ENCODE measurements around the gene IL6ST.
A peak's percentile ranks its signal among the peaks of the same experiment; 100 is the strongest.

IL6ST gene

DNA sequence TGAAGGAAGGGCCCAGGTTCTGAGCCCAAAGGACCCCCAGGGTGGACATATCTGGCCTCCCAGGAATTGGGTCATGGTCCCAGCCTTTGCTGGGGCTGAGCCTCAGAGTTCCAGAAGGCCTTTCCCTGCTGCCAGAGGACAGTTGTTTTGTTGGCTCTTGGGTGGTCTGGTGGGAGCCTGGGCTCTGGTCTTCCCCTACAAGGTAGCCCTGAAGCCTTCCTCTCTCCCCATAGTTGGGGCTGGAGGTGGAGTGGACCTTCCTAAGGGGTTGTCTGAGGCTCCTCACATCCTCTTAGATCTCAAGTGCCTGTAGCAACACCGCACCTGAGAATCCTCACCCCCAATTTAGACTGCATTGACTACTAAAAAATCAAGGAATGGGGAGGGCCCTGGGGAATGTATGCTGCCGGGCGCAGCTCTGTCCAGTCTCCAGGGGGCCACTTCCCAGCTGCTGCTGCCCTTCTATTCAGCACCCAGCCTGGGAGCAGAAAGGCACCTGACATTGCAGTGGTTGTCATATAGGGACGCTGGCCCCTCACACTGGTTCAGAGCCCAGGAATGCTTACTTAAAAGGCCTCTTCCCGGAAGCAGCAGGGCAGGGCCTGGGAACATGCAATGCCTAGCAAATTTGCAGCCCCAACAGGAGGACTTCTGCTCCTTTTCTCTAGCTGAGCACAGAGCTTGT is 77.2 kb downstream of the IL6ST start:
- DNase-seq = no peak

DNA sequence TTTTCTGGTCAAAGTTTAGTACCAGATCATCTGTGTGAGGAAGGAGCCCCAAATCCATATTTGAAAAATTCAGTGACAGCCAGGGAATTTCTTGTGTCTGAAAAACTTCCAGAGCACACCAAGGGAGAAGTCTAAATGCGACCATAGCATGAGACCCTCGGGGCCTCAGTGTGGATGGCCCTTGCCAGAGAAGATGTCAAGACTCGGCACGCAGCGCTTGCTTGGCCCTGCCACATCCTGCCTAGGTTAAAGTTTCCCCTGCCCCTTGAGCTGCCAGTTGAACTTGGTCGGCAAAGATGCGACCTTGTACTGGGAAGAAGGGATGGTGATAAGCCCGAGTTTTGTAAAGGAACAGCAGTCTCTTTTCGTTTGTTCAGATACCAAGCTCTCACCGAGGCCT is 77.8 kb downstream of the IL6ST start:
- no peak for DNase-seq

DNA sequence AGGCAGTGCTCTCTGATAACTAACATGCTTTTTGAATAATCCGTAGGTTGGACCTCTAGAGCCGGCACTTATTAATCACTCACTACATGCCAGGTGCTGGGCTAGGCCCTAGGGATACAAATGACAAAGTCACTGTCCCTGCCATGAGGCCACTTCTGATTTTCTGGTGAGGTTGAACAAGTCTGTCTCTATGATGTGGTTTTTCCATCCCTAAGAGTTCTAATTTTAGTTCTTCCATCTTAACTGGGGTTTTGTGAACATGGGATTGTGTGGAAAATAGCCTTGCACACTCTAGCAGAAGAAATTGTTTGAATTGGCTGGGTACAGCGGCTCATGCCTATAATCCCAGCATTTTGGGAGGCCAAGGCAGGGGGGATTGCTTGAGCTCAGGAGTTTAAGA is 79.0 kb downstream of the IL6ST start:
- no peak for DNase-seq

DNA sequence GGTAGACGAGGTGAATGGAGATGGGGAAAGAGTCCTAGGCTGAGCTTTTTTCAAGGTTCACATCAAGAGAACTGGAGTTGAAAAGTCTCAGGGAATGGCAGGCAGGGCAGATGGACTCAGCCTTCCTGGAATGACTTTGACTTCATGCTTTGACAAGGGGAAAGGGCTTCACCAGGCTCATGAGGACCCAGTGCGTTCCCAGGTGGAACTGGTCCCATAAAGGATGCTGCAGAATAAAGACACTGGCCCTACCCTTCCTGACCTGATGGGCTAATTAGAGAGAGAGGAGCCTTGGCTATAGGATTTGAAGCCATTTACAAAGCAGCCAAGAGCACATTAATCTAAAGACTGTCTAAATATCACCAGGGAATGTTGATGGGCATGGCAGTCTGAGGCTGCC is 79.8 kb downstream of the IL6ST start:
- DNase-seq = no peak

DNA sequence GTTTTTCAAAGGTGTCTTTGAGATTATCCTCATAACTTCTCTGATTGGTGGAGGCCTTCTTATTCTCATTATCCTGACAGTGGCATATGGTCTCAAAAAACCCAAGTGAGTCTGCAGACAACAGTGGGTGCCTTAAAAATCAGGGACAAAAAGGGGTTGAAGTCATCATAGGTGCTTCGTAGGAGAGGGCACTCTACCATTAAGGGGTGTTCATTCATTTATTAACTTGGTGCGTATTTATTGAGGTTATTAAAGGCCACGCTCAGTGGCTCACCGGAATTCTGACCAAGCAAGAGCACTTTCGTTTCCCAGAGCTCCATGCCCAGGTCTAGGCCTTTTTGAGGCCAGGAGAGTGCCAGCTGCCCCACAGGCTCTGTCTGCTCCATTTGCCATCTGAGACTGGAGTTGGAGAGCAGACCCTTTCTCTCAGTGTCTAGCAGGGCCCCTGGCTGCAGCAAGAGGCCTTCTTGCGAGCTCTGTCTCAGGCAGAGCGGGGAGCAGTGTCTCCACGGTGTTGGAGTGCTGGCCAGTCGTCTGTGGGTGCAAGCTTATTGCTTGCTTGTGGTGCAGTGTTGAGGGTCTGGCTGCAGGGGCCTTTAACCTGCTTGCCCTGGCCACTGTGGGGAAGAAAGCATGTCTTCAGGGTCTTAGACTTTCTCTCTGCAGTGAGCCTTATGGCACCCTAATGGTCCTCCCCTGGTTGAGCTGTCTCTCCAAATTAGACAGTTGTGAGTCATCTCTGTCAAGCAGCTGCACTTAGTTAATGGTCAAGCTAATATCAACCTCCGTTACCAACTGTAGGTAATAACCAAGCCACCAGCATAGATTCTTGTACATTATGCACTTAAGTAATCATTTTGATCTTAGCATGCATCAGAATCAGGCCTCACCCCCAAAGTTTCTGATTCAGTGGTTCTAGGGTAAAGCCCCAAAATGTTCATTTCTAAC is 81.0 kb downstream of the IL6ST start:
- DNase-seq = no peak

DNA sequence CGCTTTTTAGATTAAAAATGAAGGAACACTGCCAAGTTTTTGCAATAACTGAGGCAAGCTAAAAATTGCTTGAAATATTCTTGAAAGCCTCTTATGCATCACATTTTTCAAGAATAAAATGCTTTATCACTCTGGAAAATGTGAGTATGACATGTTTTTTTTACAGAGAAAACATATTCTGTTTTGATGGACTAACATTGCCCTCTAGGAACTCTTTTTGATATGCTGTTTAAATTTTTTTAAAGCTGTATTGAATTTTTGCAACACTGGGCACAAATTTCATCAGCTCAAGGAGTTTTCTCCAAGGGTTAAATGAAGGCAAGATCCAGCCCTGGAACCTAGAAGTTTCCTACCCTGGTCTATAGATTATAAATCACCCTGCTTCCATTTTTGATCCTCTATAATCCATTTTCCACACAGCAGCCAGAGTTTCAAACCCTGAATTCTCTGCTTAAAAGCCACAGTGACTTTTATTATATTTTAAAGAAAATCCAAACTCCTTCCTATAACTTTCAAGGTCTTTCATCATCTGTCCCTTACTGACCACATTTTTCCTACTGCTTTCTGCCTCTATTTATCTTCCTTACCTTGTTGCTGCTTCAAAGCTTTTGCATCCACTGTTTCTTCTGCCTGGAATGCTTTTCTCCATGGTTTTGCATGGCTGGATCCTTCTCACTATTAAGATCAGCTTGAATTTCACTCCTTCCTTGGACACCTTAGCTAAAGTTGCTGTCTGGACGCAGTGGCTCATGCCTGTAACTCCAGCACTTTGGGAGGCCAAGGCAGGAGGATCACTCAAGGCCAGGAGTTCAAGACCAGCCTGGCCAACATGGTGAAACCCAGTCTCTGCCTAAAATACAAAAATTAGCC is 82.7 kb downstream of the IL6ST start:
- DNase-seq = no peak

DNA sequence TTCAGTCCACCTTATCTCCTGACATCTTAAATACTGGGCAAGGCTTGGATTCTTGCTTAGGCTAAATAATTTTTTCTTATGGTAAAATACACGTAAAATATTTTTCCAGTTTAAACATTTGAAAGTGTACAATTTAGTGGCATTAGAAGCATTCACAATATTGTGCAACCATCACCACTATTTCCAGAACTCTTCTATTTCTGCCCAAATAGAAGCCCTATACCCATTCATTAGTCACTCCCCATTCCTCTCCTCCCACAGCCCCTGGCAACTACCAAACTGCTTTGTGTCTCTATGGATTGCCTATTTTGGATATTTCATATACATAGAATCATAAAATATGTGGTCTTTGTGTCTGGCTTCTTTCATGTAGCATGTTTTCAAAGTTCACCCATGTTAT is 86.0 kb downstream of the IL6ST start:
- no peak for DNase-seq

DNA sequence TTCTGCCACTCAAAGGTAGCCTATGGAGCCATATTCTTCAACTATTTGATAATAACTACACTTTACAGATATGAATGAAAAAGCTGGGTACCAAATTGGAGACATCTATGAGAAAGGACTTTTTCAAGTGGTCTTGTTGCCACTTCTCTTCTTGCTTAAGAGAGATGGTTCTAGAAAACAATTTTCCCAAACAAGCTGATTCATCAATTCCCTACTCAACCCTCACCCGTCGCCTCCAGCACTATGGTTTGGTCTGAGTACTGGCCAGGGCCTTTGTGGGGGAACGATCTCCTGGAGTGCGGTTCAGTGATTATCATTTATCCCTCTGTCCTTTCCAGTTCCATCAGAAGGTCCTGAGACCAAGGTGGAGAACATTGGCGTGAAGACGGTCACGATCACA is 86.8 kb downstream of the IL6ST start:
- DNase-seq = no peak

DNA sequence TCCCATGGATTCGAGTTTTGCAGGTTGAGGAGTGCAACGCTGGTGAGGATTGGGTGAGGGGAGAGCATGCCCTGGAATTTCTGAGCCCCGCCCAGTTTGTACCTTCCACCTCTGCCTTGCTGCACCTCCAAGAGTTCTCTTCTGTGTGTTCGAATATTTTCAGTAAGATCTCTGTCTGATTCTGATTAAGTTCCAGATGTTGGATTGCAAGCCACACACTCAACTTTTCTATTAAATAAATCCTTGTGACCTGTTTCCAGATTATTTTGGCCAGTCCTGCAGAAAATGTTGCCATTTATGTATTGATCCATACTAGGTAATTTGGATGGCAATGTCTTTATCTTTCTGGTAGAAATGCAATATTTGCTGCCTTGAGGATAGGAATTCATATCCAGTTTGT is 89.5 kb downstream of the IL6ST start:
- no peak for DNase-seq

DNA sequence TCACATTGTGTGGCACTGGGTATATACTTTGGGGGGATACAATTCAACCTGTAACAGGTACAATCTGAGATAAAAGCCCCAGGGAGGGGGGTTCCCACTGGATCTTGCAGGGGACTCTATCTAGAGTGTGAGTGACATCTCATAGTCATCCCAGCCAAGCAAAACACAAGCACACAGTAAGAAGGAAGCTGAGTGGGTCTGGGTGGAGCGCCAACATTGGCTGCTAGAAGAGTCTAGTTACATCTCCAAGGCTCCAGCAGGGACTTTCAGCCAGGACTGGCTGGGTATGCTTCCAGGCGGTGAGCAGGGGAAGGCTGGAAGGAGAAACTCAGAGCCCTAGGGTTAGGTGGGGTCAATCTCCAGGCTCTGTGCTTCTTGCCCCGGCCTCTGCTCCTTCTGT is 90.6 kb downstream of the IL6ST start:
- no peak for DNase-seq

DNA sequence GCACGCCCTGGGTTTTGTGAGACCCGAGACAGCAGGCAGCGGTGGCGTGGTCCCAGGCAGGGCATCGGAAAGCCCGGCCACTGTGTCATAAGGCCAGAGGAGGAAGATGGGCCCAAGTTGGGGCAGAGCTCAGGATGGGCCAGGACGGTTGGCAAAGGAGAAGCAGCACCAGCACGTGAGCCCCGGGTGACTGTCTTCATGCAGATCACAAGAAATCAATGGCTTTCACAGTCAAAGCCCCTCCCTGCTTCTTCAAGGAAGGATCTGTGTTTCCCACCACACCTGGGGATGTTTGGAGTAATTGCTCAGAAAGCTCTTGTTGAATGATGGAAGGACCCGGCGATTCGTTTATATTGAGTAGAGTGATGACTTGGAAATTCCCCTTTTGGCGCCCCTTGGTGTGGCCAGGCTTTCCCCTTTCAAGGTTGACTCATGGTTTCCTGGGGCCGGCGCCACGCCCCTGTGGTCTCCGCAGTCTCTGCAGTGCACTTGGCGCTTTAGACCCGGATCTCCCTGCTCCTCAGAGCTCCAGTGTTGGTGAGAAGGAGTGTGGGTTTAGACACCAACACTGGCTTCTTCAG is 91.6 kb downstream of the IL6ST start:
- no peak for DNase-seq

DNA sequence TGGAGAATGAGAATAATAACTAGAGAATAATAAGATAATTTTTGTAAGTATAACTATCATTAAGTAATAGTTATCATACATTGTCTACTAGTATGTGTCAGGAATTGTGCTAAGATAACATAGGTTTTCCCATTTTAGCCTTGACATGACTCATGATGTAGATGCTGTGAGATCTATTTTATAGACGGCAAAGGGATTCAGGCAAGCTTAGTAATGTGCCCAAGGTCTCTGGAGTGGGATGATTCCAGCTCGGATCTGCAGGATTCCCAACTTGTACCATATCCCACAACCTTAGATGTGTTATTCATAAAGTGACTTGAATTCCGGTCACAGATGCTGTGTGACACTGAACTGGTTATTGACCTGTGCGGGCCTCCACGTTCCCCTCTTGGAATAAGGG is 92.1 kb downstream of the IL6ST start:
- DNase-seq = no peak

DNA sequence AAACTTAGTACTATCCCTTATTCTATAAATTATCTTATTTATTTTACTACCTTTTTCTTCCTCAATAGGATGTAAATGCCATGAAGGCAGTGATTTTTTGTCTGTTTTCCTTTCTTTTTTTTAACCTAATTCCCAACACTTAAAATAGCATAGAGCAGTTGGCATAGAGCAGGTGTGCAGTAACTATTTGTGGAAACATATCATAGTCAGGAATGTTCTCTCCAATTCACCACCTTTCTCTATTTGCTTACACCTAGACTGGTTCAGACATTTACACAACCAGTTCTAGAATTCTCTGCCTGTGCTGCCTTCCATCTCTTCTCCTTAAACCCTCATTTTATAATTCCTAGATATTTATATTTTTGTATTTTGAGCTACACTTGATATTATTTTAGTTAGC is 94.0 kb downstream of the IL6ST start:
- DNase-seq = no peak

DNA sequence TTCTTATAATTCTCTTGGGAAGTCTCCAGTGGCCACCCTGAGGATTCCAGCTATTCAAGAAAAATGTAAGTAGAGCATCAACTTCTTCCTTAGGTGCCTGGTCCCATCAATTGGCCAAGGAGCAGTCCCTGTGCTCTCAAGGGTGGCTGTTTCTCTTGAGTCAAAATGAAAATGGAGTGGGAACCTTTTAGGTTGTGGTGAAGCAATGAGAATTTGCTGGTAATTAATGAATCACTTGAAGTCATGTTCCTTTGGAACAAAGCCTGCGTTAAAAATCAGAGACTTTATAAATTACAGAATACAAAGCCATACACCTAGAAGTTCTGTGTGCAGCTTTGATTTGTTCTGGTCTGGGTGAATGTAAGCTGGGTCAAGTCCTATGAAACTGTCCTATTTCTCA is 94.7 kb downstream of the IL6ST start:
- DNase-seq = no peak

DNA sequence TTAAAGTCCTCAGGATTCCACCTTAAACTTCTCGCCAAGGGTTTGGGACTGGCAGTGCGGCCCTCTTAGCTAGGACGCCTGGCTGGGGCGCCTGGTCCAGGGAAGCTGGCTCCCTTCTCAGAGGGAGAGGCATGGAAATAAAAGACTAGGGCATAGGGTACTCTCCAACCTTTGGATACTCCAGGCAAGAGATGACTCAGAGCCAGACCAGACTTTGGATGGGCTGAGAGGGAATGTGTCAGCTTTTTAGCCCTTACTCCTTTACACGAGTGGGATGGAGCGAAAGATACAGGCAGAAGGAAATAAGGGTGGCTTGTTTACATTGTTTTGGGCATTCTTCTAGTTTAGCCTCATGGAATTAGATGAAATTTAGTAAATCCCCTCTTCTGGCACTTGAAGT is 95.4 kb downstream of the IL6ST start:
- peak; percentile 75 for DNase-seq

DNA sequence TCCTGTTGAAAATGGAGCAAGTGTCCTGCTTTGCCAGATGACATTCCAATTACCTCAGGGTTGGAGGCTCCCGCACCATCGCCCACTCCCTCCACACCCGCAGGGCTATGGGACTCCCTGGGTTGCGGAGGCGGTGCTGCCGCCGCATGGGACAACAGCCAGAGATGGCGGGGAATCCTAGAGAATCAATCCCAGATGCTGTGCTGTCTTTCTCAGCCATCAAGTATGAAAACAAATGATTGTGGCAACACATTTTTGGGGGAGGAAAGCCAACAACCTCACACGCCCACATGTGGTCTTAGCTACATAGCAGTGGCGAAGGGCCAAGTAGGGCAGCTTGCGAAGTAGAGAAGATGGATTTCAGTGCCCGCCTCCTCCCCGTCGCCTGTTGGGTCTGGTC is 96.9 kb downstream of the IL6ST start:
- no peak for DNase-seq

DNA sequence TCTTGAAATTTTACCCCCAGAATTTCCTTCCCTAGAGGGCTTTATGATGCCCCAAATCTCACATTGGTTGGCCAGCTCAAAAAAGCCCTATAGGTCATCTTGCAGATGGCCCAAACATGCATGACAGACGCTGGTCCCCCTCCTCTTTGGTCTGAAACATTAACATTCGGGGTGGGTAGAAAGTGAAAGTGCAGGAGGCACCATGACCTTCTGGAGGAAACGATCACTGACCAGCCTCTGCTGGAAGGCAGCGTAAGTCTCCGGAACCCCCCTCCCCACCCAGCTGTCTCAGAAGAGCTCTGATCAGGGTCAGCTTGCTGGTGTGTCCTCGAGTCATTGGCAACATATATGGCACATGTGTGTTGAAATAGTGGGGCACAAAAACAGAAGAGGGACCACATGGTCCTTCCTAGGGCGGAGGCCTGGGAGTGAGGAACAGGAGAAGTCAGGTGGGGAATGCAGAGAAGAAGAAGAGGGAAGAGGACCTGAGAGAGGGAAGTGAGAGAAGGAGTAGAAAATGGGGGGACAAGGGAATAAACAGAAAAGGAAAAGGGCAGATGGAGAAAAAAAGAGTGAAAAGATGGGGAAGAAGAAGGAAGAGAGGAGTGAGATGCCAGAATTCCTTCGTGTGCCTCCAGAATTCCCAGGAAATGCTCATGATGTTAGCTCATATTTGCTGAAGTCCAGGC is 97.4 kb downstream of the IL6ST start:
- no peak for DNase-seq

DNA sequence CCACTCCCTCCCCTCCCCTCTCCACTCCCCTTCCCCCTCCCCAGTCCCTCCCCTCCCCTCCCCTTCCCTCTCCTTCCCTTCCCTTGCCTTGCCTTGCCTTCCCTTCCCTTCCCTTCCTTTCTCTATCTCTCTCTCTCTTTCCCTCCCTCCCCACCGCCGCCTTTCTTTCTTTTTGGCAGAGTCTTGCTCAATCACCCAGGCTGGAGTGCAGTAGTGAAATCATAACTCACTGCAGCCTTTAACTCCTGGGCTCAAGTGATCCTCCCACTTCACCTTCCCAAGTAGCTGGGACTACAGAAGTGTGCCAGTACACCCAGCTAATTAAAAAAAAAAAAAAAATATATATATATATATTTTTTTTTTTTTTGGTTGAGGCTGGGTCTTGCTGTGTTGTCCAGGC is 98.1 kb downstream of the IL6ST start:
- DNase-seq = no peak

DNA sequence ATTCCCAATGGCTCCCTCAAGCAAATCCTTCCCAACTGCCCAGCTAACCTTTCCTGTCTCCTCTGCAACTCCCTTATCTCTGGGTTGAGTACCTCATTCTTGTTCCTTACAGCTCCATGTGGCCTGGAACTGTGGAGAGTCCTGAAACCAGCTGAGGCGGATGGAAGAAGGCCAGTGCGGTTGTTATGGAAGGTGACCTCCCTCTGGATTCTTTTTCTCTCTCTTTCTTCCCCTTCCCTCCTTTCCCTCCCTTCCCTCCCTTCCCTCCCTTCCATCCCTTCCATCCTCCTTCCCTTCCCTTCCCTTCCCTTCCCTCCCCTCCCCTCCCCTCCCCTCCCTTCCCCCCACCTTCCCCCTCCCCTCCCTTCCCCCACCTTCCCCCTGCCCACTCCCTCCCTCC is 98.5 kb downstream of the IL6ST start:
- no peak for DNase-seq

DNA sequence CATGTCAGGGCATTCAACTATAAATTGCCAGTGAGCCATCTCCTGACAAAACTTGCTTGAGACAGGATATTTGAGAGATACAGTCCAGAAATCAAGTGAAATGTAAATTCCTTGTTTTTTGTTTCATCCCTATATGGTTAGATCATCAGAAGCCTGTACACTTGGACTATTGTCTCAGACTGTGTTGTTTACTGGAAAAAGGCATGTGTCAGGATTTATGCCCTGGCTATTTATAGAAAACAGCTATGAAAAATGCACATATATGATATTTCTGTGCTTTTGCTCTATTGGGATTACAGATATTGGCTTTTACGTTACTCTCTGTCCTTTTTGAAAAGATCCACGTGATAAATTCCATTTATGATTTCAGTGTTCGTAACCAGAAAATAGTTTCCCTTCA is 99.4 kb downstream of the IL6ST start:
- no peak for DNase-seq

DNA sequence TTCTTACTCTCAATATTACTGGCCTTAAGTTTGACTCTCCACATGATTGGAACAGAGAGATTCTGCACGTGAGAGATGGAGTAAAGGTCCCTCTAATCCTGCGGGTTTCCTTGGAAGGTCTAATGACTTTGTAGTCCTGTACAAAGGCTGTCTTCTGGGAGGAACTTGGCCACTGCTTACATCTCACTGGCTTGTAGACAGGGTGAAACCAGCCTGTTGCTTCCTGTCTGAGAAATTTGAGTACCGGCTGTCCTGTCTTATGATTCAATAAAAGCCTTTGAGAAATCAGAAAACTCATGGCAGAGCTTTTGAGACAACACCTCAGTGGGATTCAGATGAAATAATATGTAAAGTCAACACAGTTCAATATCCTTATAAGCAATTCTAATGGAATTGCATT is 100.6 kb downstream of the IL6ST start:
- no peak for DNase-seq

DNA sequence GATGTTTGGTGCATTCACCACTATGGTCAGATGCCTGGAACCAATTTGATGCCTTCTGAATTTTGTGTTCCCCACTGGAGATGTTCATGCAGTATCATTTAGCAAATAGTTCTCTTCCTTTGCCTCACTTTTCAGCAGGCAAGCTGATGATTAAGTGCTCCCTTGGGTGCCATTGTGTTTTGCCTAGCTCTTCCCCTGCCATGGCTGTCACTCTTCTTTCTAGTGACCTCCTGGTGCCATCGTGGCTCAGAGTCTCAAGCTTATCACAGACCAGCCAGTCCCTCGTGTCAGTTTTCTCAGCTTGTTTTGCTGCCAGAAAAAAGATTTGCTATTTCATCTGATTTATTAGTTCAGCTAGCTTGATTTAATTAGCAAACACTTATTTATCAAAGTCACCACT is 102.3 kb downstream of the IL6ST start:
- no peak for DNase-seq

DNA sequence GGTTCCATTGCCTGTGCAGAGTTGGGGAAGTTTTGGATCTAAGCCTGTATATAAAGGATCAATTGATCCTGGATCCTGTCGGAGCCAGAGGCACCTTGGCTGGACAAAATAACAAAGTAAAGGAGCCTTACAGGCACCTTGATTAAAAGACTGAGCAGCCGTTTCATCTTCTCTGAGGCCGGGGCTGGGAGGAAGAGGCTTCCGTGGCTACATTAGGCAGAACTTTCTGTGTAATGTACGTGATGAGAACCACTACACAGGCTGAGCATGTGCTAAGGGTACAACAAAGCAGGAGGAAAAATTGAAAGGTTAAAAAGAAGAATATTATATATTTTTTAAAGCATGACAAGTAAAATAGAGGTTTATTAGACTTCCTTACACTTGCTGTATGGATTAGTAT is 106.6 kb downstream of the IL6ST start:
- DNase-seq = no peak
